ENCODE data around the gene SF3A1. TPM values are rescaled to one million over a fixed set of nuclear protein-coding genes. Genes with fewer than 3 reads are reported as not detected.

SF3A1 gene
- total and polyA plus RNA-seq, 2 of the 8 experiments (the other 6 are each of a cell fraction or from before 2014, with no cell fraction given), result 27.8 to 285 TPM

- Histone ChIP-seq H3K9me3 (ENCODE audit: insufficient read depth in 2 of 2, low read depth in 1 of 2, low read length in 1 of 2) (no peaks in the 10 kb centered on the region), H3K27me3 (replicated peaks in 1 of 4; ENCODE audit: control insufficient read depth in 3 of 4, extremely low read depth in 1 of 4, insufficient read depth in 3 of 4, low read length in 3 of 4) (no peaks in the 10 kb centered on the region), H3K4me1 (replicated peaks in 1 of 4; ENCODE audit: control insufficient read depth in 3 of 4, insufficient read depth in 4 of 4, low read length in 3 of 4) (peaks cover 0 to 14% (median 7%) of the 10 kb centered on the region in 4 experiments; a peak in 6 of 7 replicates), H4K20me1 (replicated peaks in 1 of 2; ENCODE audit: control insufficient read depth in 1 of 2, insufficient read depth in 2 of 2, low read length in 2 of 2) (peaks cover 0 to 7% of the 10 kb centered on the region in 2 experiments), H3K4ac (replicated peaks; ENCODE audit: insufficient read length, low read depth, low read length) (peak overlapping the region; percentile 45), H4K8ac (ENCODE audit: extremely low read depth, insufficient read depth, low read length) (peak overlapping the region; percentile 77), H2BK120ac (replicated peaks; ENCODE audit: low read depth, low read length) (no peak overlapping the region), H3K23me2 (ENCODE audit: low read depth, low read length) (peaks cover 4% of the 10 kb centered on the region), H3K56ac (replicated peaks; ENCODE audit: insufficient read length, low read depth, low read length) (no peak overlapping the region), H4K91ac (replicated peaks; ENCODE audit: insufficient read length, low read length) (no peak overlapping the region), H3K18ac (ENCODE audit: extremely low read depth, low read length) (no peak overlapping the region; the same call in 1 of the 2 replicates), H2BK5ac (ENCODE audit: low read depth, low read length) (0 out of 2 replicates have a peak overlapping the region, but pooled peaks have one; percentile 35), H3K23ac (ENCODE audit: insufficient read length) (no peak overlapping the region), H3K79me1 (ENCODE audit: low read depth, low read length) (no peaks in the 10 kb centered on the region; the same call in none of the 2 replicates), H3K14ac (ENCODE audit: insufficient read length) (no peak overlapping the region), H3K79me2 (ENCODE audit: control insufficient read depth in 1 of 2, insufficient read depth in 2 of 2, low read length in 2 of 2) (no peaks in the 10 kb centered on the region), H3K27ac (ENCODE audit: low read depth, low read length) (no peak overlapping the region; the same call in 1 of the 2 replicates), H2BK20ac (ENCODE audit: low read length) (no peak overlapping the region), H4K5ac (ENCODE audit: insufficient read length, low read depth, low read length) (no peak overlapping the region), H2BK15ac (ENCODE audit: low read length) (no peak overlapping the region), H3K4me3 (ENCODE audit: extremely low read depth in 1 of 4, insufficient read depth in 2 of 4, low read depth in 3 of 4, low read length in 4 of 4) (peak overlapping the region; percentile 71 to 99 (median 75)), H2AFZ (ENCODE audit: low read length) (peak overlapping the region; percentile 90), H3K36me3 (ENCODE audit: control insufficient read depth in 2 of 4, insufficient read depth in 4 of 4, low read length in 3 of 4) (peaks cover 0 to 9% (median 3%) of the 10 kb centered on the region in 4 experiments; a peak in 2 of 8 replicates), H3K4me2 (ENCODE audit: insufficient read depth in 1 of 2, low read depth in 2 of 2, low read length in 2 of 2) (peak overlapping the region; percentile 57 to 91), H3K9ac (replicated peaks in 1 of 4; ENCODE audit: extremely low read depth in 1 of 4, low read depth in 3 of 4, low read length in 3 of 4) (peak overlapping the region in 3 of 4 experiments; percentile 15 to 68 (median 51); a peak in 3 of 7 replicates), H2BK12ac (ENCODE audit: low read depth, low read length) (no peak overlapping the region), H2AK5ac (ENCODE audit: low read depth, low read length) (no peak overlapping the region)
- CTCF ChIA-PET (ENCODE audit: partially characterized antibody), result interaction anchor here (0.6 to 20.1 kb wide), 10 partner anchors 9 to 250 kb away, joined by 3 to 203 read pairs (median 4); partner anchors contain the start of gene CASTOR1
- FAIRE-seq (no peak), DNase-seq (ENCODE audit: low read depth in 1 of 2, low spot score in 2 of 2) (peak in 1 of 2 experiments; percentile 49)
- POLR2A ChIA-PET (ENCODE audit: partially characterized antibody), result interaction anchor here (0.5 to 3.2 kb wide), 8 partner anchors 10 to 311 kb away, joined by 3 to 28 read pairs (median 3); partner anchors contain the start of genes CASTOR1, CCDC157, MTFP1 and SF3A1
- TF ChIP-seq GTF2F1 (IDR thresholded peaks at IDR 0.05; ENCODE audit: borderline replicate concordance, low read depth, low read length) (no peak), POLR2A (IDR thresholded peaks at IDR 0.05; ENCODE audit: control extremely low read depth in 1 of 2, low read depth in 2 of 2, low read length in 2 of 2) (no peak), HDAC6 (IDR thresholded peaks at IDR 0.05; ENCODE audit: low read depth, low read length) (no peak), RBBP5 (IDR thresholded peaks at IDR 0.05; ENCODE audit: borderline replicate concordance, low read depth, low read length) (no peak)
- 0% methylated on average over 11 of the region's 34 CpGs; no CpG with 5 or more reads in 1 of the 2 experiments for WGBS, 2 experiments (ENCODE audit: extremely low coverage in 1 of 2, insufficient coverage in 1 of 2, insufficient read length in 1 of 2, insufficient replicate concordance in 2 of 2, low coverage in 1 of 2, low lambda C conversion rate in 2 of 2, missing lambda C conversion rate in 1 of 2)
Observed at GRCh38 chr22:30326255-30326705, 30.4 kb downstream of the SF3A1 start.
